GM10266 (cell line): ENCODE measurements around the gene TUBA4B.

Experiments used
- DNase-seq: peaks from one replicate; pipeline ENCODE4 v3.0.0; 2012; ENCODE audit errors: extremely low spot score
- CTCF ChIP-seq: IDR thresholded peaks from 2 replicates; pipeline ENCODE4 v1.5.1; 2012; ENCODE audit warnings: mild to moderate bottlenecking, low read depth; ENCODE audit not compliant: control insufficient read depth, insufficient read depth; ENCODE audit errors: missing control alignments

TUBA4B gene

GRCh38 chr2:219261024-219261855, 8.2 kb downstream of the TUBA4B start:
- DNase-seq = no peak
- TF ChIP-seq CTCF = no peak

GRCh38 chr2:219266232-219266631, 13.2 kb downstream of the TUBA4B start:
- DNase-seq = no peak

GRCh38 chr2:219266886-219267285, 13.8 kb downstream of the TUBA4B start:
- DNase-seq = no peak
- TF ChIP-seq CTCF = no peak

More at GRCh38 chr2:219266232-219266631, 13.2 kb downstream of the TUBA4B start:
- no peak for TF ChIP-seq CTCF

- DNase-seq = no peak
- no peak for TF ChIP-seq CTCF
Observed at GRCh38 chr2:219268294-219268693, 15.3 kb downstream of the TUBA4B start.

- no peak for DNase-seq
- no peak for TF ChIP-seq CTCF
Observed at GRCh38 chr2:219269362-219270054, 16.5 kb downstream of the TUBA4B start.

GRCh38 chr2:219270055-219270372, 17.0 kb downstream of the TUBA4B start:
- no peak for DNase-seq
- no peak for TF ChIP-seq CTCF

GRCh38 chr2:219271021-219271420, 18.0 kb downstream of the TUBA4B start:
- no peak for DNase-seq
- TF ChIP-seq CTCF = no peak
